CD14-positive monocyte (primary cell): Measurements from ENCODE around the gene R3HDM2. TPM values are rescaled to one million over a fixed set of nuclear protein-coding genes. Genes with fewer than 3 reads are reported as not detected.

Experiments
- DNase-seq, 3 donors: peaks; one replicate each; pipeline ENCODE4 v3.0.0-alpha.2; 2011 to 2022
- H2AFZ ChIP-seq: 2 replicates; pipeline ENCODE4 v1.6.0; 2012; ENCODE audit warnings: mild to moderate bottlenecking, low read depth, low read length, inconsistent platforms; ENCODE audit not compliant: insufficient read depth, poor library complexity, severe bottlenecking
- H3K27ac ChIP-seq, 2 donors: 1 replicate in 1 of 2; 2 replicates in 1 of 2; pipeline ENCODE4 v1.5.1; 2012 to 2013; ENCODE audit warnings: low read length in 2 of 2, control low read depth in 1 of 2, inconsistent platforms in 1 of 2, low read depth in 1 of 2, mild to moderate bottlenecking in 1 of 2
- H3K27me3 ChIP-seq, 2 donors: one replicate each; pipeline versions ENCODE4 v1.6.0 to v1.6.1; 2011 to 2013; ENCODE audit warnings: low read length in 2 of 2; ENCODE audit not compliant: control insufficient read depth in 2 of 2, insufficient read depth in 2 of 2
- H3K36me3 ChIP-seq, 2 donors: replicated peaks in 1 of 2; 1 replicate in 1 of 2; 2 replicates in 1 of 2; pipeline versions ENCODE4 v1.5.1 to v1.6.1; 2012 to 2013; ENCODE audit warnings: low read length in 2 of 2, control low read depth in 1 of 2, inconsistent platforms in 1 of 2, mild to moderate bottlenecking in 1 of 2; ENCODE audit not compliant: insufficient read depth in 2 of 2, control insufficient read depth in 1 of 2
- H3K4me1 ChIP-seq, 2 donors: 1 replicate in 1 of 2; 2 replicates in 1 of 2; pipeline versions ENCODE4 v1.5.1 to v1.6.1; 2012 to 2013; ENCODE audit warnings: low read length in 2 of 2, control low read depth in 1 of 2, inconsistent platforms in 1 of 2, mild to moderate bottlenecking in 1 of 2, moderate library complexity in 1 of 2; ENCODE audit not compliant: insufficient read depth in 2 of 2, control insufficient read depth in 1 of 2
- H3K4me2 ChIP-seq: replicated peaks from 2 replicates; pipeline ENCODE3; 2012; ENCODE audit warnings: low read length, moderate library complexity, mild to moderate bottlenecking; ENCODE audit not compliant: poor library complexity, severe bottlenecking; ENCODE audit errors: extremely low read depth
- H3K4me3 ChIP-seq, 3 experiments: fragments of 200-600 bp in 1 of 3; sonication (generic) in 1 of 3; replicated peaks in 1 of 3; 1 replicate in 2 of 3; 2 replicates in 1 of 3; pipeline ENCODE4 v1.5.1; 2011 to 2013; ENCODE audit warnings: low read length in 3 of 3, mild to moderate bottlenecking in 3 of 3, control low read depth in 2 of 3, low read depth in 2 of 3, inconsistent platforms in 1 of 3, moderate library complexity in 1 of 3
- H3K79me2 ChIP-seq: 2 replicates; pipeline ENCODE4 v1.6.0; 2012; ENCODE audit warnings: mild to moderate bottlenecking, control low read depth, inconsistent platforms, low read length, moderate library complexity; ENCODE audit not compliant: insufficient read depth
- H3K9ac ChIP-seq: 2 replicates; pipeline ENCODE4 v1.6.0; 2017; ENCODE audit warnings: low read length, mild to moderate bottlenecking; ENCODE audit not compliant: insufficient read depth, poor library complexity, severe bottlenecking
- H3K9me3 ChIP-seq, 2 donors: replicated peaks in 1 of 2; 1 replicate in 1 of 2; 2 replicates in 1 of 2; pipeline versions ENCODE4 v1.5.1 to v1.6.1; 2012 to 2013; ENCODE audit warnings: low read length in 2 of 2, control low read depth in 1 of 2; ENCODE audit not compliant: control insufficient read depth in 1 of 2, insufficient read depth in 1 of 2
- H4K20me1 ChIP-seq: 2 replicates; pipeline ENCODE4 v1.6.0; 2012; ENCODE audit warnings: mild to moderate bottlenecking, low read length, control low read depth, moderate library complexity; ENCODE audit not compliant: insufficient read depth
- H3K27ac Mint-ChIP-seq, 7 donors: one replicate each; pipeline ENCODE4 v1.8.0; 2020; ENCODE audit warnings: mild to moderate bottlenecking in 7 of 7, mixed read lengths in 7 of 7, moderate library complexity in 6 of 7, inconsistent platforms in 2 of 7
- H3K27me3 Mint-ChIP-seq, 3 donors: one replicate each; pipeline ENCODE4 v1.8.0; 2021 to 2022; ENCODE audit warnings: low read depth in 3 of 3, mild to moderate bottlenecking in 3 of 3, mixed read lengths in 3 of 3, moderate library complexity in 3 of 3, inconsistent platforms in 1 of 3
- H3K36me3 Mint-ChIP-seq, 2 donors: one replicate each; pipeline ENCODE4 v1.8.0; 2020; ENCODE audit warnings: mixed read lengths in 2 of 2, inconsistent platforms in 1 of 2, mild to moderate bottlenecking in 1 of 2
- H3K4me1 Mint-ChIP-seq: one replicate; pipeline ENCODE4 v1.8.0; 2020; ENCODE audit warnings: mild to moderate bottlenecking, mixed read lengths
- H3K4me3 Mint-ChIP-seq, 2 donors: one replicate each; pipeline ENCODE4 v1.8.0; 2020; ENCODE audit warnings: mild to moderate bottlenecking in 2 of 2, mixed read lengths in 2 of 2, moderate library complexity in 1 of 2
- H3K9me3 Mint-ChIP-seq, 7 donors: one replicate each; pipeline ENCODE4 v1.8.0; 2020 to 2022; ENCODE audit warnings: mixed read lengths in 7 of 7, mild to moderate bottlenecking in 6 of 7, moderate library complexity in 6 of 7, inconsistent platforms in 2 of 7
- CTCF ChIP-seq: fragments of 200-600 bp; IDR thresholded peaks from one replicate; pipeline ENCODE4 v1.8.0; 2022; ENCODE audit warnings: antibody characterized with exemption, mild to moderate bottlenecking
- WGBS: methylation state at CpG from one replicate; pipeline ENCODE4 v1.1.5; 2013; ENCODE audit warnings: missing lambda C conversion rate; ENCODE audit not compliant: insufficient coverage; 5-methylcytosine and 5-hydroxymethylcytosine counted together
- intact Hi-C, 2 donors: fragments of 100-400 bp; cut with micrococcal nuclease; formaldehyde crosslinking; loops; one replicate each; pipeline versions ENCODE4 v1.15.0 to v1.15.1; 2023
- polyA plus RNA-seq, 3 donors: library from polyadenylated mRNA; depleted of rRNA in 1 of 3; unstranded in 2 of 3; stranded (reverse) in 1 of 3; fragments of 300-500 nt in 2 of 3; fragments of >200 nt in 1 of 3; fragmentation: Illumina TruSeq in 2 of 3; gene quantifications; 1 replicate in 2 of 3; 2 replicates in 1 of 3; pipeline ENCODE4 v1.2.3, GENCODE V29; 2012 to 2021

R3HDM2 gene
- polyA plus RNA-seq, 3 donors, result 4.2 to 69.4 (median 7.3) TPM

GRCh38 chr12:57219993-57220754 is 210.7 kb downstream of the R3HDM2 start:
- intact Hi-C loops, result no loop called here
- Mint-ChIP-seq H3K27ac (no peak overlapping the region), H3K4me1 (peaks cover 38% of the 10 kb centered on the region), H3K9me3 (peaks cover 0 to 30% (median 17%) of the 10 kb centered on the region in 7 donors), H3K36me3 (peaks cover 3 to 26% of the 10 kb centered on the region in 2 donors), H3K27me3 (peaks cover 90 to 98% (median 92%) of the 10 kb centered on the region in 3 donors), H3K4me3 (peak overlapping the region in 1 of 2 donors; percentile 80)
- DNase-seq, result no peak
- Histone ChIP-seq H3K79me2 (no peaks in the 10 kb centered on the region), H3K36me3 (no peaks in the 10 kb centered on the region), H3K27me3 (peaks cover 89 to 95% of the 10 kb centered on the region in 2 donors), H3K9ac (no peak overlapping the region), H4K20me1 (peaks cover 11% of the 10 kb centered on the region), H3K27ac (no peak overlapping the region), H3K9me3 (peaks cover 0 to 55% of the 10 kb centered on the region in 2 donors), H2AFZ (no peak overlapping the region), H3K4me3 (no peak overlapping the region), H3K4me1 (peaks cover 17 to 30% of the 10 kb centered on the region in 2 donors), H3K4me2 (no peak overlapping the region)
- 28% methylated on average over 2 of the region's 38 CpGs for WGBS
- no peak for TF ChIP-seq CTCF

- Histone ChIP-seq H3K36me3 (no peaks in the 10 kb centered on the region), H3K4me1 (peaks cover 14 to 23% of the 10 kb centered on the region in 2 donors), H3K4me2 (no peak overlapping the region), H3K9me3 (peaks cover 0 to 53% of the 10 kb centered on the region in 2 donors), H3K27ac (no peak overlapping the region), H2AFZ (no peak overlapping the region), H4K20me1 (peaks cover 18% of the 10 kb centered on the region), H3K27me3 (peaks cover 92 to 96% of the 10 kb centered on the region in 2 donors), H3K9ac (no peak overlapping the region), H3K79me2 (no peaks in the 10 kb centered on the region), H3K4me3 (no peak overlapping the region)
- Mint-ChIP-seq H3K4me3 (peak overlapping the region in 1 of 2 donors; percentile 80), H3K27ac (no peak overlapping the region), H3K36me3 (peaks cover 3 to 24% of the 10 kb centered on the region in 2 donors), H3K4me1 (peaks cover 33% of the 10 kb centered on the region), H3K27me3 (peaks cover 90 to 98% (median 93%) of the 10 kb centered on the region in 3 donors), H3K9me3 (peaks cover 0 to 32% (median 19%) of the 10 kb centered on the region in 7 donors)
- intact Hi-C loops, result no loop called here
- DNase-seq, result no peak
- WGBS, result 37% methylated on average over 11 of the region's 14 CpGs
- no peak for TF ChIP-seq CTCF
Measured at GRCh38 chr12:57219205-57219992, 211.4 kb downstream of the R3HDM2 start.
